Measurements from ENCODE around the gene MROH9. TPM values are rescaled to one million over a fixed set of nuclear protein-coding genes. Genes with fewer than 3 reads are reported as not detected.

MROH9 gene
- polyA plus RNA-seq, 3 donors, result not detected

DNA sequence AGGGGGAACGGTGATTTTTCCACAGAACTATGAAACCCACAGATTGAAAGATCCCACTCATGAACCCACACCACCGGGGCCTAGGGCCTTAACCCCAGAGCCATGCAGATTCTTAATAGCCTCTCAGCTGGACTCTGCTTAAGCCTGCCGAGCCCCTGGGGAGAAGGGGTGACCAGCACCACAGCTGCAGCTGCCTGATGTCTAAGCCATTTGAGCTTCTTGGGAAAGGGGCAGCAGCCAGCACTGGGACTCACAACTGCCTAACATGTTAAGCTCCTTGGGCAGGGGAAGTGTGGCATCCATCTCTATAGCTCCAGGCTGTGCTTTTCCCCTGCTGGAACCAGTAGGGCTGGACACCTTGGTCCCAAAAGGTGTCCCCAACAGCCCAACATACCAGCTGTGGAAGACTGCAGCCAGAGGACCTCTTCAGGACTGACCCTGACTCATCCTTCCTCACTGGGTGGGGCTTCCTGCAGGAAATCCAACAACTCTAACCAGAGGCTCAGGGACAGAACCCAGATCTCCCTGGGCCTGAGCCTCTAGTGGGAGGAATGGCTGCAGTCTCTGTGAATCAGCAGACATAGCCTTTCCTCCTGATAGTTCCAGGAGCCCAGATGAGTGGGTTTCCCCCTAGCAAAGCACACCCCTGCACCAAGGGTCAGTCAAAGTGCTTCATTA is 120.8 kb downstream of the MROH9 start:
- Mint-ChIP-seq H3K9me3 (peaks cover 8 to 21% (median 12%) of the 10 kb centered on the region in 7 donors), H3K36me3 (no peaks in the 10 kb centered on the region), H3K27me3 (ENCODE audit: low read depth in 3 of 3) (peaks cover 0 to 1% (median 0%) of the 10 kb centered on the region in 3 donors), H3K27ac (no peak overlapping the region), H3K4me3 (no peak overlapping the region), H3K4me1 (no peaks in the 10 kb centered on the region)
- Histone ChIP-seq H3K4me3 (replicated peaks in 1 of 3; ENCODE audit: low read depth in 2 of 3, low read length in 3 of 3) (no peak overlapping the region), H3K27me3 (ENCODE audit: control insufficient read depth in 2 of 2, insufficient read depth in 2 of 2, low read length in 2 of 2) (no peaks in the 10 kb centered on the region), H2AFZ (ENCODE audit: insufficient read depth, low read depth, low read length, poor library complexity, severe bottlenecking) (no peak overlapping the region), H3K36me3 (replicated peaks in 1 of 2; ENCODE audit: control insufficient read depth in 1 of 2, insufficient read depth in 2 of 2, low read length in 2 of 2) (no peaks in the 10 kb centered on the region), H3K4me2 (replicated peaks; ENCODE audit: extremely low read depth, low read length, poor library complexity, severe bottlenecking) (no peak overlapping the region), H3K27ac (ENCODE audit: low read depth in 1 of 2, low read length in 2 of 2) (no peak overlapping the region), H3K9ac (ENCODE audit: insufficient read depth, low read length, poor library complexity, severe bottlenecking) (no peak overlapping the region), H3K4me1 (ENCODE audit: control insufficient read depth in 1 of 2, insufficient read depth in 2 of 2, low read length in 2 of 2) (no peaks in the 10 kb centered on the region), H3K79me2 (ENCODE audit: insufficient read depth, low read length) (no peaks in the 10 kb centered on the region), H3K9me3 (replicated peaks in 1 of 2; ENCODE audit: control insufficient read depth in 1 of 2, insufficient read depth in 1 of 2, low read length in 2 of 2) (peaks cover 15 to 22% of the 10 kb centered on the region in 2 donors), H4K20me1 (ENCODE audit: insufficient read depth, low read length) (no peaks in the 10 kb centered on the region)
- no peak for TF ChIP-seq CTCF (IDR thresholded peaks at IDR 0.05)
- intact Hi-C loops (cut with micrococcal nuclease), result no loop called here
- 89% methylated on average over 1 of the region's 3 CpGs for WGBS (ENCODE audit: insufficient coverage)
- no peak for DNase-seq

DNA sequence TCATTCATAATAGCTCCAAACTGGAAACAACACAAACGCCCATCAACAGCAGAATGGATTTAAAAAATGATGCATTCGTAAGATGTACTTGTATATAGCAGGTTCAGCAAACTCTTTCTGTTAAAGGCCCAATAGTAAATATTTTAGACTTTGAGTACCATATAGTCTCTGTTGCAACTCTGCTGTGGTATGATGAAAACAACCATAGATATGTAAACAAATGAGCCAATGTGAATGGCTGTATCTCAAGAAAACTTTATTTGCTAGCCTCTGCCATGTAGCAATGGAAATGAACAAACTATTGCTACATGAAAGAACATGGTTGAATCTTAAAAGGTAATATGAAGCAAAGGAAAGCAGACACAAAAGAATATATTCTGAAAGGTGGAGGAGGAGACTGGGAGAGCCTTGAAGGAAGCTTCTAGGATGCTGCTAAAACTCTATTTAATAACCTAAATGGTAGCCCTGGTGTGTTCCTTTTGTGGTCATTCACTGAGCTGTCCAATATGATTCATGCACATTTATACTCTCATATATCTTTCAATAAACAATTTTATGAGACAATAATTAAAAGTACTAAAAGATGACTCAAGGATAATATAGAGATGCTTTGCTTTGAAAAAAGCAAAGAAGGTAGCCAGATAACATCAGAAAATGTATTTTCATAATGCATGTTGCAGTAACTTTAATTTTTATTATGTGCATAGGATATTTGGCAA is 126.2 kb downstream of the MROH9 start:
- Histone ChIP-seq H3K4me2 (replicated peaks; ENCODE audit: extremely low read depth, low read length, poor library complexity, severe bottlenecking) (no peak overlapping the region), H3K9ac (ENCODE audit: insufficient read depth, low read length, poor library complexity, severe bottlenecking) (no peak overlapping the region), H3K27me3 (ENCODE audit: control insufficient read depth in 2 of 2, insufficient read depth in 2 of 2, low read length in 2 of 2) (no peaks in the 10 kb centered on the region), H2AFZ (ENCODE audit: insufficient read depth, low read depth, low read length, poor library complexity, severe bottlenecking) (no peak overlapping the region), H3K36me3 (replicated peaks in 1 of 2; ENCODE audit: control insufficient read depth in 1 of 2, insufficient read depth in 2 of 2, low read length in 2 of 2) (no peaks in the 10 kb centered on the region), H3K9me3 (replicated peaks in 1 of 2; ENCODE audit: control insufficient read depth in 1 of 2, insufficient read depth in 1 of 2, low read length in 2 of 2) (peaks cover 2% of the 10 kb centered on the region in 2 donors), H3K4me1 (ENCODE audit: control insufficient read depth in 1 of 2, insufficient read depth in 2 of 2, low read length in 2 of 2) (no peaks in the 10 kb centered on the region), H3K27ac (ENCODE audit: low read depth in 1 of 2, low read length in 2 of 2) (no peak overlapping the region), H3K79me2 (ENCODE audit: insufficient read depth, low read length) (no peaks in the 10 kb centered on the region), H3K4me3 (replicated peaks in 1 of 3; ENCODE audit: low read depth in 2 of 3, low read length in 3 of 3) (no peak overlapping the region), H4K20me1 (ENCODE audit: insufficient read depth, low read length) (no peaks in the 10 kb centered on the region)
- Mint-ChIP-seq H3K27ac (no peak overlapping the region), H3K9me3 (peaks cover 2 to 7% (median 4%) of the 10 kb centered on the region in 7 donors), H3K27me3 (ENCODE audit: low read depth in 3 of 3) (no peaks in the 10 kb centered on the region), H3K4me3 (no peak overlapping the region), H3K4me1 (no peaks in the 10 kb centered on the region), H3K36me3 (no peaks in the 10 kb centered on the region)
- intact Hi-C loops (cut with micrococcal nuclease), result no loop called here
- no peak for TF ChIP-seq CTCF (IDR thresholded peaks at IDR 0.05)
- no CpG with 5 or more reads among the region's 2 CpGs for WGBS (ENCODE audit: insufficient coverage)
- DNase-seq, result no peak
